Esophagus squamous epithelium (tissue), 4 donors: Measurements from ENCODE around the gene ASPN.

Experiments used
- POLR2A ChIP-seq, 4 donors: fragments of 450-650 bp; IDR thresholded peaks; one replicate each; pipeline ENCODE4 v1.6.1; 2017; ENCODE audit warnings: antibody characterized with exemption in 4 of 4, mild to moderate bottlenecking in 4 of 4, moderate library complexity in 3 of 4
- TF ChIP-seq, protein P1 (sequence below), 6 experiments: fragments of 450-650 bp in 4 of 6; fragments of 200-600 bp in 2 of 6; sonication (generic) in 2 of 6; IDR thresholded peaks; one replicate each; pipeline ENCODE4 v1.5.1; 2016 to 2019; ENCODE audit warnings: antibody characterized with exemption in 6 of 6, mild to moderate bottlenecking in 4 of 6, moderate library complexity in 4 of 6

DNA sequence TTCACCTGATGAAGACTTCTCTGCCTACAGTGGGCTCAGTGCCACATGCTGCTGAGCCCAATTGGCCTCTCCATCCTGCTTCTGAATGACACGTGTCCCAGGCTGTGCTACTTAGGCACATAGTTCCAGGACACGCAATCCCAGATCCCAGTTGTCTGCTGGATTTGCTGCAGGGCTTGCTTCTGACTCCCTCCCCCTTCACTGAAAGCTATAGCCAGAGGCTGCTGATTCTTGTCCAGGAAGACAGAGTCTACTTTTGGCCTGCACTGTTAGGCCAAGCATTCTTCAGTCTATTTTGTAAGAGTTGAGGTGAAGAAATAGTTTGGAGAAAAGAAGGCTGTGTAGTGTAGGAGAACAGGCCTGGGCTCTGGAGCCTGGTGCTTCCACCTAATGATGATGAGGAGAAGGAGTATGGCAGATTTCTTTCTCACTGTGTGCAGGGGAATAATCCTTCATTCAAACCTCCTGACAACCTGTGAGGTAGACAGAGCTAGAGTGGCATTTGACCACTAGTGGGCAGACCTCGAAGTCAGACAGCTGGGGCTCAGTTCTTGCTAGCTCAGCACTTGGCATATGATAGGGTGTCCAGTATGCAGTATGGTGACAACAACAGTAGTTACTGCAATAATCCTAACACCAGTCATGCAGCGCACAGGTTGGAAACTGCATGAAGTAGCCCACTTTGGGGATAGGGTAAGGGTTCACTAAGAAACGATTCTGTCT is 19.5 kb upstream of the ASPN start:
- TF ChIP-seq, protein P1, sequence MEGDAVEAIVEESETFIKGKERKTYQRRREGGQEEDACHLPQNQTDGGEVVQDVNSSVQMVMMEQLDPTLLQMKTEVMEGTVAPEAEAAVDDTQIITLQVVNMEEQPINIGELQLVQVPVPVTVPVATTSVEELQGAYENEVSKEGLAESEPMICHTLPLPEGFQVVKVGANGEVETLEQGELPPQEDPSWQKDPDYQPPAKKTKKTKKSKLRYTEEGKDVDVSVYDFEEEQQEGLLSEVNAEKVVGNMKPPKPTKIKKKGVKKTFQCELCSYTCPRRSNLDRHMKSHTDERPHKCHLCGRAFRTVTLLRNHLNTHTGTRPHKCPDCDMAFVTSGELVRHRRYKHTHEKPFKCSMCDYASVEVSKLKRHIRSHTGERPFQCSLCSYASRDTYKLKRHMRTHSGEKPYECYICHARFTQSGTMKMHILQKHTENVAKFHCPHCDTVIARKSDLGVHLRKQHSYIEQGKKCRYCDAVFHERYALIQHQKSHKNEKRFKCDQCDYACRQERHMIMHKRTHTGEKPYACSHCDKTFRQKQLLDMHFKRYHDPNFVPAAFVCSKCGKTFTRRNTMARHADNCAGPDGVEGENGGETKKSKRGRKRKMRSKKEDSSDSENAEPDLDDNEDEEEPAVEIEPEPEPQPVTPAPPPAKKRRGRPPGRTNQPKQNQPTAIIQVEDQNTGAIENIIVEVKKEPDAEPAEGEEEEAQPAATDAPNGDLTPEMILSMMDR (IDR thresholded peaks at IDR 0.05): peak in 5 of 6 experiments; percentile 21 to 52 (median 37)
- no peak for TF ChIP-seq POLR2A (IDR thresholded peaks at IDR 0.05)
